Right cardiac atrium (tissue), 5 donors: ENCODE results near the gene MIF4GD. TPM values are rescaled to one million over a fixed set of nuclear protein-coding genes. Genes with fewer than 3 reads are reported as not detected.
"Not testable (repeated sequence)": the region's sequence is repeated elsewhere in the genome, so short reads cannot be mapped to it uniquely, and the experiment has no call there.

Experiments used
- ATAC-seq, 2 donors: fragments of 200-7000 bp; cut with Tn5 transposase; one replicate each; pipeline versions ENCODE4 v1.8.0 to v1.9.1; 2020; ENCODE audit warnings: moderate library complexity in 2 of 2, mild to moderate bottlenecking in 1 of 2
- DNase-seq, 3 donors: peaks; one replicate each; pipeline ENCODE4 v3.0.0-alpha.2; 2020
- H3K27ac ChIP-seq: one replicate; pipeline ENCODE4 v1.5.1; 2013; ENCODE audit warnings: mild to moderate bottlenecking, low read length, control low read depth, moderate library complexity
- H3K27me3 ChIP-seq: one replicate; pipeline ENCODE4 v1.6.1; 2013; ENCODE audit not compliant: control insufficient read depth, insufficient read depth
- H3K4me1 ChIP-seq: one replicate; pipeline ENCODE4 v1.6.1; 2013; ENCODE audit warnings: low read length; ENCODE audit not compliant: control insufficient read depth, insufficient read depth
- H3K4me3 ChIP-seq: one replicate; pipeline ENCODE4 v1.5.1; 2013; ENCODE audit warnings: low read length, control low read depth
- H3K9me3 ChIP-seq: one replicate; pipeline ENCODE4 v1.6.1; 2013; ENCODE audit warnings: low read length; ENCODE audit not compliant: control insufficient read depth
- WGBS: extraction: QIAGEN DNeasy Blood & Tissue Kit; methylation state at CpG from one replicate; pipeline ENCODE4 v1.1.7; 2013; 5-methylcytosine and 5-hydroxymethylcytosine counted together
- intact Hi-C, 4 donors: fragments of 100-400 bp; cut with DNase I; formaldehyde crosslinking; loops; one replicate each; pipeline versions ENCODE4 v1.11.0 to v1.14.0; 2022 to 2023
- polyA plus RNA-seq: library from polyadenylated mRNA; stranded (reverse); fragments of 200-250 nt; gene quantifications from one replicate; pipeline ENCODE4 v1.2.3, GENCODE V29; 2013
- total RNA-seq, 4 donors: library from RNA; stranded (reverse); fragmentation: NEBNext Ultra II Directional; extraction: Animal tissue kit (Norgen Biotek cat#: 25700); gene quantifications; one replicate each; pipeline ENCODE4 v1.2.1, GENCODE V29; 2021
- donor health status: healthy with polysubstance abuse.
- donor health status: DM: no; HTN: yes; CAD: no.
- donor health status: DM: no; HTN: no; CAD: no.
- donor health status: DM: no; HTN: yes; CAD: no; lungs with severe emphysema.
- donor health status: DM: yes; HTN: yes; CAD: no.

Gene MIF4GD
- total and polyA plus RNA-seq, 5 donors = 14.6 to 20.5 (median 16.3) TPM

DNA sequence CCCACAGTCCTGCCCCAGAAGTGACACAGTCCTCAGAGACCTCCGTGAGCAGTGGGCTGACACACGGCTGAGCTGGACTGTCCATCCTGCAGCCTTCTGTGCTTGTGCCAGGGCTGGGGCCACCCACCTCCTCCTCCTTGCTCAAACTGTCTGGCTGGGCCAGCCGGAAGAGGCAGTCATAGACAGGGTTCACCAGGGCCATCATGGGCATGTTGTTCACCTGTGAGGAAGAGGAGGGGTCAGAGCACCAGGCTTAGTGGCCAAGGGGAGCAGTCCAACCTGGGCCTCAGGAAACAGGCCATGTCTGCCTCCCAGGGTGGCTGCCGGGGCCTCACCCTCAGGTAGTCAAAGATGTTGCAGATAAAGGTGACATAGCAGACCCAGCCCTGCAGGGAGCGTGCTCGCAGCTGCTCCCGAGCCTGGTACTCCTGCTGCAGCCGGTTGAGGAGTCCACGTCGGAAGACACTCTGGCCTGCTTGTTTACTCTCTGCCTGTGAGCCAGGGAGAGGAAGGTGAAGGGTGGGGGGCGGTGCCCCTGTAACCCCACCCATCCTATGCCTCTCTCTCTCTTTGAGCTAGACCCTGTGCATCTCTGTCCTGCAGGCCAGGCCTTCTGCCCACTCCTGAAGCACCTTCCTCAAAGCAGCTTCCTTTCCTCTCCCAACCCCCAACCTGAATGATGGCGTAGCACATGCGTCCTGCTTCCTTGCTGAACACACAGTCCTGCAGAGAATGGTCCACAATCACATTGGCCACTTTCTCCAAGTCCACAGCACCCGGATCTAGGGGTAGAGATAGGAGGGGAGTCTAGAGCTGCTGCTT, 3.4 kb downstream of the MIF4GD start:
- ATAC-seq (no peak), DNase-seq (no peak)
- 46% methylated on average over 14 of the region's 14 CpGs for WGBS
- no peak overlapping the region for H3K4me3 ChIP-seq
- intact Hi-C loops = no loop called here
- peaks cover 6% of the 10 kb centered on the region for H3K4me1 ChIP-seq
- no peak overlapping the region for H3K27ac ChIP-seq
- no peaks in the 10 kb centered on the region for H3K9me3 ChIP-seq
- H3K27me3 ChIP-seq = no peaks in the 10 kb centered on the region

DNA sequence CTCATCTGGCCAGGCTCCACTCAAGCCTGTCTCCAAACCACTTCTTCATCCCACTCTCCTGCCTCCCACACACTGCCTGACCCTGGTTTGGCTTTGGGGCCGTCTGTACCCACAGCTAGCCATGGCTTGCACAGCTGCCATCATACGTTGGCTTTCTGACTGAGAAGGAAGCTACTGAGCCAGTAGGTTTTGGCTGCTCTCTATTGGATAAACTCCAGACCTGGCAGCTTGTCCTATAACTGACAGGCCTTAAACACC, 3.9 kb downstream of the MIF4GD start:
- intact Hi-C loops = no loop called here

GRCh38 chr17:75266316-75267152, 4.5 kb downstream of the MIF4GD start:
- Histone ChIP-seq H3K4me3 (no peak overlapping the region), H3K27ac (no peak overlapping the region), H3K9me3 (no peaks in the 10 kb centered on the region), H3K27me3 (no peaks in the 10 kb centered on the region), H3K4me1 (peaks cover 2% of the 10 kb centered on the region)
- intact Hi-C loops = no loop called here
- no peak for ATAC-seq
- WGBS = 83% methylated on average over 13 of the region's 13 CpGs
- no peak for DNase-seq

More for the DNA sequence above, 3.9 kb downstream of the MIF4GD start:
- Histone ChIP-seq H3K27ac (no peak overlapping the region), H3K27me3 (no peaks in the 10 kb centered on the region), H3K4me3 (no peak overlapping the region), H3K4me1 (peaks cover 4% of the 10 kb centered on the region), H3K9me3 (no peaks in the 10 kb centered on the region)
- DNase-seq (no peak), ATAC-seq (no peak)
- 37% methylated on average over 2 of the region's 2 CpGs for WGBS

DNA sequence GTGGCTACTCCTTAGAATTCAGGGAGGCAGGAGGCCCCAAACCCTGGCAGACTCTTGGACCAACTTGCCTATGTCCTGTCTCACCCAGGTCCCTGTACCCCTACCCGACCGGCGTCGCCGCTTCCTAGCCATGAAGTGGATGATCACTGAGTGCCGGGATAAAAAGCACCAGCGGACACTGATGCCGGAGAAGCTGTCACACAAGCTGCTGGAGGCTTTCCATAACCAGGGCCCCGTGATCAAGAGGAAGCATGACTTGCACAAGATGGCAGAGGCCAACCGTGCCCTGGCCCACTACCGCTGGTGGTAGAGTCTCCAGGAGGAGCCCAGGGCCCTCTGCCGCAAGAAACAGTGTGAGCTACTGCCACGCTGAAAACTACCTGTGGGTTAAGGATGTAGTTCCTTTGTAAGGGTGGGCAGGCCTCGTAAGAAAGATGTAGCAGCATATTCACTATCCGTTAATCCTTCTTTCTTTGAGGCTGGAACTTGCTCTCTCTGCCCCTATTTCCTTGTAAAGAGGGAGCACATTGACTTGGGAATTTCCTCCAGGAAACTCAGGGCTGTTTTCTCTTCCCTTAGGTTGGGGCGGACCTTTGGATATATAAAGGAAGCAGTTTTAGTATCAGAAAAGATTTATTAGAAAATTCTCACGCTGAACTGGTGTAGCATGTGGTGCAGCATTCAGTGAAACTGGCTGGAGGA, 5.3 kb downstream of the MIF4GD start:
- H3K27me3 ChIP-seq = no peaks in the 10 kb centered on the region
- no peak overlapping the region for H3K27ac ChIP-seq
- no peaks in the 10 kb centered on the region for H3K9me3 ChIP-seq
- peaks cover 2% of the 10 kb centered on the region for H3K4me1 ChIP-seq
- intact Hi-C loops = no loop called here
- H3K4me3 ChIP-seq = no peak overlapping the region
- WGBS = 83% methylated on average over 17 of the region's 17 CpGs
- ATAC-seq (no peak), DNase-seq (peak in 1 of 3 donors; percentile 46)

- H3K27ac ChIP-seq = no peak overlapping the region
- no peak for ATAC-seq
- peaks cover 2% of the 10 kb centered on the region for H3K4me1 ChIP-seq
- intact Hi-C loops = no loop called here
- 94% methylated on average over 4 of the region's 4 CpGs for WGBS
- no peaks in the 10 kb centered on the region for H3K27me3 ChIP-seq
- H3K4me3 ChIP-seq = no peak overlapping the region
- no peaks in the 10 kb centered on the region for H3K9me3 ChIP-seq
- DNase-seq = peak in 1 of 3 donors; percentile 36
Observed at GRCh38 chr17:75263055-75263454, 8.0 kb downstream of the MIF4GD start.

DNA sequence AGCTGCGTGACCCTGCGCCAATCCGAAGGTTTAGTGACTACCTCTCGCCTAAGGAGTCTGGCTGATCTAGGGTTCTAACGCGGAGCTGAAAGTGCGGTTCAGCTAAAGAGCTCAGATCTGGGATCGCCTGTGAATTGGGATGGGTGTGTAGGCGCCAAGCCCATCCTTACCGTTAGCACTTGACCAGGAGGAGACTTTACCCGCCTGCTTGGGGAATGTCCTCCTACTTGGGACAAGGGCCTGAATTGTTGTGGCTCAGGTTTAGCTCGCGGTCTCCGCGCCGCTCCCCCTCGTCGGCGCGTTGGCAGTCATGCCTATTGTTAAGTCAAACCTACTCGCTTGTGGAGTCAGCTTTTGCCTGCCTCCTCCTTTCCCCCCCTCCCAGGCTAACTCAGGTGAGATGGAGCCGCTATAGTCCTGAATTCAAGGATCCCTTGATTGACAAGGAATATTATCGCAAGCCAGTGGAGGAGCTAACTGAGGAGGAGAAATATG, 8.9 kb downstream of the MIF4GD start:
- WGBS = 1% methylated on average over 23 of the region's 23 CpGs
- peak in 1 of 2 donors; percentile 1 for ATAC-seq
- no peaks in the 10 kb centered on the region for H3K27me3 ChIP-seq
- no peaks in the 10 kb centered on the region for H3K9me3 ChIP-seq
- peak overlapping the region; percentile 88 for H3K27ac ChIP-seq
- peak in 1 of 3 donors; percentile 37 for DNase-seq
- H3K4me1 ChIP-seq = peaks cover 2% of the 10 kb centered on the region
- H3K4me3 ChIP-seq = peak overlapping the region; percentile 94
- intact Hi-C loops = no loop called here

DNA sequence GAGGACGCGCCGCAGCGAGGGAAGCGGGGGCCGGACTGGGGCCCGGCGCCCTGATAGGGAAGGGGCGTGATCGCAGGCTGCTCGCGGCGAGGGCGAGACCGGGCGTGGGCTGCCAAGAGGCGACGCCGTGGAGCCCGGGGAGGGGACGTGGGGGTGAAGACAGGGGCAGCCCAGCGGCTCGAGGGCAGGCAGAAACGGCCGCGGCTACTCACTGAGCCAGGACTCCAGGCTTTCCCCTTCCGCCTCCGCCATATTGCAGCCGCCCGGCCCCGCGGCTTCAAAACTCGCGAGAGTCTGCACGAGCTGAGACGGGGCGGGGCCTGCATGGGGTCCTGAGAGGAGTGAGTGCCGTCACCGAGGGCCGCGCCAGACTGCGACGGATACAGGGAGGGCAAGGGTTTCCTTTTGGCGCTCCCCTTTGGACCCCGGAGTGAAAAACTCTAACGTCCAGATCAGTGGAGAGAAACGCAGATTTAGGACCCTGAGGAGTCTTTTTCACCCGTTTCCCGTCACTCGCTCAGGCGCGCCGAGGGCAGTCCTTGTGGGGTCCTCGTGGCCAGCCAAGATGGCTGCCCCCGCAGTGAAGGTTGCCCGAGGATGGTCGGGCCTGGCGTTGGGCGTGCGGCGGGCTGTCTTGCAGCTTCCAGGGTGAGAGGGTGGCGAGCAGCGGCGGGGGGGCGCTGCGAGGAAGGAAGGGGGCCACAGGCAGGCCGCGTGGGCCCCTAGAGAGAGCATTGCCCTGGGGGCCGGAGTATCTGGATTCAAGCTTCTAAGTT, 9.5 kb downstream of the MIF4GD start, which contains the start of the genes GGA3 and MRPS7:
Gene GGA3, minus strand, starts transcription at position 271 of the 776 bp plus-strand sequence. Its CDS starts 19 bp downstream, at position 252.
Gene MRPS7, plus strand, starts transcription at position 544 of the 776 bp plus-strand sequence. Its CDS starts 22 bp downstream, at position 566.
- under 1% methylated on average over 68 of the region's 69 CpGs for WGBS
- intact Hi-C loops = no loop called here
- ATAC-seq (peak; percentile 97), DNase-seq (peak; percentile 97 to 99 (median 99))
- Histone ChIP-seq H3K27me3 (no peaks in the 10 kb centered on the region), H3K27ac (peak within 1 kb of the TSS; percentile 88), H3K9me3 (no peaks in the 10 kb centered on the region), H3K4me1 (peaks cover 2% of the 10 kb centered on the region), H3K4me3 (peak within 1 kb of the TSS; percentile 94)

DNA sequence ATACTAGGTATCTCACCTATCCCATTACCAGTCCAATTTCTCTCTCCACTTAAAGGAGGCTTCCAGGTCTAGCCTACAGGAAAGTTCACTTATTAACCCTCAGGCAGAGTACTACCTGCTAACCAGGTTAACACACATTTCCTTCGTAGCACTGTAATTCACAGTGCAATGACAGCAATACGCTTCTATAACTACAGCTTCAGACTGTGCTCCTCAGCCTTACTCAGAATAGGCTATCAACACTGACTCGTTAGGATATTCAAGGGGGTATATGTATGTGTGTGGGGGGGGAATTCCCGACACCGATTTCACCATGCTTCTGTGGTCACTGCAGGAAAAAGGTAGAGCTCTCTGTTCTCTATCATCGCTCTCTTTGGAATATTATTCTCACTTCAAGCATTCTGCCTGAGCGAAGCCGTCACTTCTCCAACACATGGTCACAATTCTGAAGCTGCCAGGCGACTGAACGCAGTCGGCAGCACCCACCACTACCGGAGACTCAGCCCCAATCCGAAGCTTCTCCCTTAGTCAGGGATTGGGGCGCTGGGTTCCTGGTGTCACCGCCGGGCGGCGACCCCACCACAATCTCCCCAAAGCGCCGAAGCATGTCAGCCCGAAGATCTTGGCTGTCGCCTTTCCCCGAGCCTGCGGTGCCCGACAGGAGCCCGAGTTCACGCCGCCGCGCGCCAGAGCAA, 10.2 kb downstream of the MIF4GD start:
- H3K27ac ChIP-seq = peak overlapping the region; percentile 88
- H3K27me3 ChIP-seq = no peaks in the 10 kb centered on the region
- peaks cover 2% of the 10 kb centered on the region for H3K4me1 ChIP-seq
- peak overlapping the region; percentile 94 for H3K4me3 ChIP-seq
- H3K9me3 ChIP-seq = no peaks in the 10 kb centered on the region
- no peak for DNase-seq
- 2% methylated on average over 31 of the region's 31 CpGs for WGBS
- intact Hi-C loops = no loop called here
- peak in 1 of 2 donors; percentile 1 for ATAC-seq

DNA sequence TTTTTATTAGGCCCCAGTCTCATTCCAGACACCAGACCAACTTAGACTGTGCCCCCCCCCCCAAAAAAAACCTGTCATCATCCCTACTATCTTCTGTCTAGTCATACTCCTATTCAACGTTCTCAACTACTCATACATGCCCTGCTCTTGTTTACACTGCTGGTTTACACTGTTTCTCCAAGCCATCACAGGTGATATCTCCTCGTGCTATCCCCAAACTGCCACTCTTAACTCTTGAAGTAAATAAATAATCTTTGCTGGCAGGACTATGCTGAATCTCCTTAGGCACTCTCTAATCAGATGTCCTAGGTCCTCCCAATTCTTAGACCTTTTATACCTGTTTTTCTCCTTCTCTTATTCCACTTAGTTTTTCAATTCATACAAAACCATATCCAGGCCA, 13.8 kb downstream of the MIF4GD start:
- H3K9me3 ChIP-seq, DNase-seq, H3K4me1 ChIP-seq, intact Hi-C loops, H3K4me3 ChIP-seq, H3K27me3 ChIP-seq, H3K27ac ChIP-seq, ATAC-seq: not testable (repeated sequence)
- WGBS = 37% methylated on average over 2 of the region's 2 CpGs
